ENCODE measurements around the gene CDH19.
"Not testable (repeated sequence)": the region's sequence is repeated elsewhere in the genome, so short reads cannot be mapped to it uniquely, and the experiment has no call there.

Gene CDH19

GRCh38 chr18:66511792-66512191, 92.1 kb downstream of the CDH19 start:
- Histone ChIP-seq H3K4me3 (ENCODE audit: low read length) (no peak overlapping the region), H3K27me3 (ENCODE audit: insufficient read depth, low read length) (no peaks in the 10 kb centered on the region), H3K9ac (ENCODE audit: low read depth, low read length) (no peak overlapping the region), H3K36me3 (ENCODE audit: insufficient read depth, low read length) (no peaks in the 10 kb centered on the region), H3K27ac (ENCODE audit: low read depth, low read length) (no peak overlapping the region), H3K4me1 (ENCODE audit: insufficient read depth, low read length) (peaks cover 25% of the 10 kb centered on the region), H3K9me3 (ENCODE audit: insufficient read depth, low read depth, low read length) (no peaks in the 10 kb centered on the region)

GRCh38 chr18:66511289-66511688, 92.6 kb downstream of the CDH19 start:
- Histone ChIP-seq H3K27me3 (ENCODE audit: insufficient read depth, low read length) (no peaks in the 10 kb centered on the region), H3K36me3 (ENCODE audit: insufficient read depth, low read length) (no peaks in the 10 kb centered on the region), H3K4me1 (ENCODE audit: insufficient read depth, low read length) (peaks cover 25% of the 10 kb centered on the region), H3K9ac (ENCODE audit: low read depth, low read length) (no peak overlapping the region), H3K9me3 (ENCODE audit: insufficient read depth, low read depth, low read length) (no peaks in the 10 kb centered on the region), H3K27ac (ENCODE audit: low read depth, low read length) (peak overlapping the region; percentile 34; the same call in 1 of the 2 replicates), H3K4me3 (ENCODE audit: low read length) (no peak overlapping the region)
- WGBS: 78% methylated on average over 2 of the region's 2 CpGs

GRCh38 chr18:66510357-66511045, 93.4 kb downstream of the CDH19 start:
- Histone ChIP-seq H3K27me3 (ENCODE audit: insufficient read depth, low read length) (no peaks in the 10 kb centered on the region), H3K27ac (ENCODE audit: low read depth, low read length) (peak overlapping the region; percentile 34; the same call in 1 of the 2 replicates), H3K9ac (ENCODE audit: low read depth, low read length) (no peak overlapping the region), H3K9me3 (ENCODE audit: insufficient read depth, low read depth, low read length) (no peaks in the 10 kb centered on the region), H3K4me1 (ENCODE audit: insufficient read depth, low read length) (peaks cover 25% of the 10 kb centered on the region), H3K36me3 (ENCODE audit: insufficient read depth, low read length) (no peaks in the 10 kb centered on the region), H3K4me3 (ENCODE audit: low read length) (no peak overlapping the region)
- 89% methylated on average over 4 of the region's 5 CpGs for WGBS

GRCh38 chr18:66508937-66509336, 95.0 kb downstream of the CDH19 start:
- no peaks in the 10 kb centered on the region for H3K9me3 ChIP-seq (ENCODE audit: insufficient read depth, low read depth, low read length)
- H3K27me3 ChIP-seq (ENCODE audit: insufficient read depth, low read length): no peaks in the 10 kb centered on the region
- H3K9ac ChIP-seq (ENCODE audit: low read depth, low read length): no peak overlapping the region
- no peak overlapping the region for H3K4me3 ChIP-seq (ENCODE audit: low read length)
- H3K4me1 ChIP-seq (ENCODE audit: insufficient read depth, low read length): peaks cover 25% of the 10 kb centered on the region
- no peaks in the 10 kb centered on the region for H3K36me3 ChIP-seq (ENCODE audit: insufficient read depth, low read length)
- H3K27ac ChIP-seq (ENCODE audit: low read depth, low read length): no peak overlapping the region
- WGBS: 96% methylated on average over 2 of the region's 3 CpGs

- Histone ChIP-seq H3K27me3 (ENCODE audit: insufficient read depth, low read length) (no peaks in the 10 kb centered on the region), H3K9me3 (ENCODE audit: insufficient read depth, low read depth, low read length) (no peaks in the 10 kb centered on the region), H3K4me3 (ENCODE audit: low read length) (no peak overlapping the region), H3K36me3 (ENCODE audit: insufficient read depth, low read length) (no peaks in the 10 kb centered on the region), H3K9ac (ENCODE audit: low read depth, low read length) (no peak overlapping the region), H3K27ac (ENCODE audit: low read depth, low read length) (no peak overlapping the region), H3K4me1 (ENCODE audit: insufficient read depth, low read length) (peaks cover 14% of the 10 kb centered on the region)
- 90% methylated on average over 1 of the region's 1 CpG for WGBS
Observed at GRCh38 chr18:66506178-66506577, 97.7 kb downstream of the CDH19 start.

GRCh38 chr18:66497351-66497750, 106.5 kb downstream of the CDH19 start:
- Histone ChIP-seq H3K36me3 (ENCODE audit: insufficient read depth, low read length) (no peaks in the 10 kb centered on the region), H3K4me1 (ENCODE audit: insufficient read depth, low read length) (no peaks in the 10 kb centered on the region), H3K27ac (ENCODE audit: low read depth, low read length) (no peak overlapping the region), H3K9ac (ENCODE audit: low read depth, low read length) (no peak overlapping the region), H3K9me3 (ENCODE audit: insufficient read depth, low read depth, low read length) (no peaks in the 10 kb centered on the region), H3K27me3 (ENCODE audit: insufficient read depth, low read length) (no peaks in the 10 kb centered on the region), H3K4me3 (ENCODE audit: low read length) (no peak overlapping the region)
- 94% methylated on average over 6 of the region's 6 CpGs for WGBS

- H3K9ac ChIP-seq (ENCODE audit: low read depth, low read length): no peak overlapping the region
- WGBS: 60% methylated on average over 3 of the region's 3 CpGs
- H3K36me3 ChIP-seq (ENCODE audit: insufficient read depth, low read length): no peaks in the 10 kb centered on the region
- H3K9me3 ChIP-seq (ENCODE audit: insufficient read depth, low read depth, low read length): no peaks in the 10 kb centered on the region
- no peak overlapping the region for H3K27ac ChIP-seq (ENCODE audit: low read depth, low read length)
- H3K4me1 ChIP-seq (ENCODE audit: insufficient read depth, low read length): no peaks in the 10 kb centered on the region
- H3K27me3 ChIP-seq (ENCODE audit: insufficient read depth, low read length): no peaks in the 10 kb centered on the region
- H3K4me3 ChIP-seq (ENCODE audit: low read length): no peak overlapping the region
Observed at GRCh38 chr18:66495844-66496243, 108.0 kb downstream of the CDH19 start.

- no peak overlapping the region for H3K4me3 ChIP-seq (ENCODE audit: low read length)
- no peaks in the 10 kb centered on the region for H3K27me3 ChIP-seq (ENCODE audit: insufficient read depth, low read length)
Observed at GRCh38 chr18:66473882-66474281, 130.0 kb downstream of the CDH19 start.

GRCh38 chr18:66466184-66466583, 137.7 kb downstream of the CDH19 start:
- H3K4me3 ChIP-seq (ENCODE audit: low read length); H3K9me3 ChIP-seq (ENCODE audit: insufficient read depth, low read depth, low read length); H3K4me1 ChIP-seq (ENCODE audit: insufficient read depth, low read length); H3K27me3 ChIP-seq (ENCODE audit: insufficient read depth, low read length); H3K9ac ChIP-seq (ENCODE audit: low read depth, low read length); H3K27ac ChIP-seq (ENCODE audit: low read depth, low read length); H3K36me3 ChIP-seq (ENCODE audit: insufficient read depth, low read length): not testable (repeated sequence)
- 100% methylated on average over 1 of the region's 5 CpGs for WGBS

More at GRCh38 chr18:66473882-66474281, 130.0 kb downstream of the CDH19 start:
- Histone ChIP-seq H3K36me3 (ENCODE audit: insufficient read depth, low read length) (no peaks in the 10 kb centered on the region), H3K4me1 (ENCODE audit: insufficient read depth, low read length) (no peaks in the 10 kb centered on the region), H3K9ac (ENCODE audit: low read depth, low read length) (no peak overlapping the region), H3K9me3 (ENCODE audit: insufficient read depth, low read depth, low read length) (no peaks in the 10 kb centered on the region), H3K27ac (ENCODE audit: low read depth, low read length) (no peak overlapping the region)
- 100% methylated on average over 3 of the region's 3 CpGs for WGBS

GRCh38 chr18:66461344-66461743, 142.5 kb downstream of the CDH19 start:
- Histone ChIP-seq H3K27ac (ENCODE audit: low read depth, low read length) (no peak overlapping the region), H3K9me3 (ENCODE audit: insufficient read depth, low read depth, low read length) (no peaks in the 10 kb centered on the region), H3K27me3 (ENCODE audit: insufficient read depth, low read length) (no peaks in the 10 kb centered on the region), H3K4me1 (ENCODE audit: insufficient read depth, low read length) (no peaks in the 10 kb centered on the region), H3K9ac (ENCODE audit: low read depth, low read length) (no peak overlapping the region), H3K4me3 (ENCODE audit: low read length) (no peak overlapping the region), H3K36me3 (ENCODE audit: insufficient read depth, low read length) (no peaks in the 10 kb centered on the region)
- WGBS: 93% methylated on average over 3 of the region's 3 CpGs

GRCh38 chr18:66457245-66457644, 146.6 kb downstream of the CDH19 start:
- Histone ChIP-seq H3K27me3 (ENCODE audit: insufficient read depth, low read length) (no peaks in the 10 kb centered on the region), H3K9ac (ENCODE audit: low read depth, low read length) (no peak overlapping the region), H3K27ac (ENCODE audit: low read depth, low read length) (no peak overlapping the region), H3K4me3 (ENCODE audit: low read length) (no peak overlapping the region), H3K4me1 (ENCODE audit: insufficient read depth, low read length) (no peaks in the 10 kb centered on the region), H3K9me3 (ENCODE audit: insufficient read depth, low read depth, low read length) (no peaks in the 10 kb centered on the region), H3K36me3 (ENCODE audit: insufficient read depth, low read length) (no peaks in the 10 kb centered on the region)
- 83% methylated on average over 1 of the region's 1 CpG for WGBS
